Measurements from ENCODE around the gene NLRP9.

The NLRP9 gene

DNA sequence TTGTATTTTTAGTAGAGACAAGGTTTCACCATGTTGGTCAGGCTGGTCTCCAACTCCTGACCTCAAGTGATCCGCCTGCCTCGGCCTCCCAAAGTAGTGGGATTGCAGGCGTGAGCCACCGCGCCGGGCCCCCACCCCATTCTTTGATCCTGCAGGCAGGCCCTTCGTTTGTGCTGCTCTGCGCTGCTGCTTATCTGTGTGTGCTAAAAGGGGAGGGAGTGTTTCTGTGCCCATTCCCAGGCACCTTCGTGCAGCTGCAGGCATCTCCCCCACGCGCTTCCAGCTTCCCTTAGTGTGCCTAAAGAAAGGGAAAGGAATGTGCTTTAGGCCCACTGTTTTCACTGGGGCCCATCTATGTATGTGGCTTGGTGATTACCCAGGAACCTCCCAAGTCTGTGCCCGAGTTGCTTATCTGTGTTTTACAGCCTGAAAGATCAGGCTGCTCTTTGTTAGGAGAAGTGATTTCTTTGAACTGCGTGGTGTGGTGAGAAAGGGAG, 36.0 kb downstream of the NLRP9 start:
- no peak for DNase-seq

DNA sequence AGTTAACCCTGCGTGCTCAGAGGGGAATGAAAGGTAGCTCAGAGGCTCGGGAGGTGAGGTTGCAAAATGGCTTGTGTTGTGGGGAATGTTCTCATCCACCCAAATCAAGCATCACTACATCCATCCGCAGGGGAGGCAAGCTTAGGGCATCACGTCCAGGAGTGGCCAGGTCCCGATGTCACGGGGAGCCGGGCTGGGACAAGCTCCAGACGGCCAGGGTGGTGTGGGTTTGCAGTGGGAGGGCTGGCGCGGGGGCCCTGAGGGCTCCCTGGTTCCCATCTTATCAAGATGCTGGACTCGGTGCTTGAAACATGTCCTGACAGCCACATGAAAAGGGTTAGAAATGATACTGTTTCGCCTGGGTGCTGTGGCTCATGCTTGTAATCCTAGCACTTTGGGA, 37.4 kb downstream of the NLRP9 start:
- no peak for DNase-seq

DNA sequence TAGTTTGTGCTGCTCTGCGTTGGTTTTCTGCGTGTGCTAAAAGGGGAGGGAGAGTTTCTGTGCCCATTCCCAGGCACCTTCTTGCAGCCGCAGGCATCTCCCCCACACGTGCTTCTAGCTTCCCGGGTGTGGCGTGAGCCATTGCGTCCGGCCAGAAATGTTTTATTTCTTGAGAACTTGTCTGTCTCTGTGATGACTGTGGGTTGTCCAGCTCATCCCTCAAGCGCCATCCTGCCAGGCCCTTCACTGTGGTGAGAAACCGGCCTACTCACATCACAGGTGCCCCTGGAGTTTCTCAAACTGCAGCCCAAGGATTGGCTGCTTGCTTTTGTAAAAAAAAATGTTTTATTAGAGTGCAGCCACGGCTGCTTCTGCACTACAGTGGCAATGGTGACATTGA, 39.0 kb downstream of the NLRP9 start:
- DNase-seq: no peak

DNA sequence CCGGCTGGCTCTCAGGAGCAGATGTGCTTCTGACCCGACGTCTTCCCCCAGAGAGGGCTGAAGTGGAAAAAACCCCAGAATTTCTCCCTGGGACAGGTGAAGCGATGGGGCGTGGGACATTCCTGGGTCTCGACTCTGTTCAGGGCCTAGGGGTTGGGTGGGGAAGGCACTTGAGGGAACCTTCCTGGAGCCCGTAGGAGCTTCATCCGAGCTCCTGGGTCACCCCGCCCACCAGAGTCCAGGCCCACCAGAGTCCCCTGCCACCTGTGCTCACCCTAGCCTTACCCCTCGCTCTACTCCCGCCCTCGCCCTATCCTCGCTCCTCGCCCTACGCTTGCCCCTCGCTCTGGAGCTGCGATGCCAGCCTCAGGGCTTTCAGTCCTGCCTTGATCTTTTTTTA, 39.9 kb downstream of the NLRP9 start:
- no peak for DNase-seq

DNA sequence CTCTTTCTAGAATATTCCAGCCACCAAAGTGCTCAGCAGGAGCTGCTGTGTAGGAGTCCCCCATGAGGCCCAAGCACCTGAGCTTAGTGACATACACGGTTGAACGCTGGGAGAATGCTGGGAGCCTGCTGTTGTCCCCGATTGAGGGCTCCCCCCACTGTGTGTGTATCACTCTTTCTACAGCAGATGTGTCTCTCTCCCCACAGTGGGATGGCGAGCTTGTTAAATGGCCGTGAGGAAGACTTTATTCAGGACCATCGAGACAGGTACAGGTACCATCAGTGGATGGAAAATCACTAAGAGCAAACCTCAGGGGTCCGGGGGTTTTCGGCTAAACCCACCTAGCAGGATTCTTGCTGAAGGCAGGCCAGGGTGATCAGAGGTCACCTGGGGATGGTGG, 40.5 kb downstream of the NLRP9 start:
- no peak for DNase-seq

DNA sequence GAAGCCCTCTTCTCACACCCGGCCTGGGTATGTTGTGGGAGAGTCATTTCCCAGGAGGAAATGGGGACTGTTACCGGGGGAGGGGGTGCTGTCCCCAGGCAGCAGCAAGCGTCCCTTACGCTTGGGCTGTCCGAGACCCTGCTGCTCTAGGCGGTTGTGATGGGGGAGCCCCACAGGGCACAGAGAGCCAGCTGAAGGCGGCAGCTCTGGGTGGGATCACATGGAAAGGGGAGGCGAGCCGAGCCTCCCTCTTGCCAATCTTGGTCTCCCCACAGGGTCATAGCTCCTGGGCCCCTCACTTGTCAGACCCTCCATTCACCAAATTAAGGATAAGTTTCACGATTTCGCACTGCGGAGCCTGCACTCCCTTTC, 41.1 kb downstream of the NLRP9 start:
- no peak for DNase-seq

DNA sequence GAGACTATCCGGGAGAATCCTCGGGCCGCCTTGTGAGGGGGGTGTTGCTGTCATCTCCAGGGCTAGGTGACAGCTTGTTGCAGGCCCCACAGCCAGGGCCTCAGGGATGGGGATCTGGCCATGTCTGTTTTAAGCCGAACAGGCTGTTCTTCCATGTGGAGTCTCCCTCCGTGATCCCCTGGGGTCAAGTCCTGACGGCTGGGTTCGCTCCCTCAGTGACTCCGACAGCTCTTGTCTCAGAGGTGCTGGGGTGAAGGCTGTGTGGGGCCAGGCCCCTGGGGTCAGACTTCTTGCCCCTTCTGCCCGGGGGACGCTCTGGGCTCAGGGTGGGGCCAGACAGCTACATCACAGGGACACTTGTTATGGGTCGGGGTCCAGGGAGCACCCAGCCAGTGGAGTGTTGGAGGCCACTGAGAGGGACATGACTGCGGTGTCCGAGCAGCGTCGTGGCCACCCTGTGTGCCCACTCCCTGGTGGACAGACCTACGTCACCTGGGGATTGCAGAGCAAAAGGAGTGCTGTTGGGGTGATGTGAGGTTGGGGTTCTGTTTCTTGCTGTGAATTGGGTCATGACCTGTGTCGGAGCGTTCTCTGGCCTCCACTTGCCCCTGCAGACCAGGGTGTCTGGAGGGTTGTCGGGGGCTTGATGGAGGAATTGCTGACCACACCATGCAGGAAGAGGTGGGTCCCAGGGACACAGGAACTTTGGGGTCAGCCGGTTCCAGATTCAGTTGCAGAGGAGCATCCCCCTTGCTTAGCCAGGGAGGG, 41.7 kb downstream of the NLRP9 start:
- no peak for DNase-seq

DNA sequence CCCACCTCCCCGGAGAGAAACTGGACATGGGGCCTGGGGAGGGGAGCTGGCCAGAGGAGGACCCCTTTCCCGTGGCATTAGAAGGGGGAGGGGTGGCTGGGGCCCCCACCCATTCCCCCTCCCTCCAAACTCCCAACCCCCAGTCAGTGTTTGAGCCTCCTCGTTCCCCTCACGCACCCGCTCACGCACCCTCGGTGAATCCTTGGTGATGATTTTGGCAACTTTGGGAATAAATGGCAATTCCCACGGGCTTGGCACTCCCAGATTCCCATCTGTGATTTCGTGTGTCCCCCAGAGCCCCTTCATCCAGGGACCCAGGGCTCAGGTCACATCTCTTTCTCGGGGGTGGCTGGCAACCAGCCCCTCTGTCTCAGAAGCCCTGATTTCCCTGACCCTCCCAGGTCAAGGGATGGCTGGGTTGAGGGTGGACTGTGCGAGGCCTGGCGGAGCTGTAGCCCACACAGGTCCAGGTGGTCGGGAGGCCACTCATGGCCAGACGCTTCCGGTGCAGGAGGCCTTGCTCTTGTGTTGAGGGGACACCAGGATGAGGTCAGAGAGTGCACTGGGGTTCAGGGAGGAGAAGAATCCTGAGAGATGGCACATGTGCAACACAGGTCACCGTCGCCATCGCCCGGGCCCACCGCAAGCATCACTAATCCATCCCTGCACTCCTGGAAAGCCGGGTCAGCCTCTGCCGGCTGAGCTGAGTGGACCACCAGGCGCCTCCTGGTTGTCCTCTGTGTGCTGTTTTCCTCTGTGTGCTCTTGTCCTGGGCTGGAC, 42.5 kb downstream of the NLRP9 start:
- no peak for DNase-seq

DNA sequence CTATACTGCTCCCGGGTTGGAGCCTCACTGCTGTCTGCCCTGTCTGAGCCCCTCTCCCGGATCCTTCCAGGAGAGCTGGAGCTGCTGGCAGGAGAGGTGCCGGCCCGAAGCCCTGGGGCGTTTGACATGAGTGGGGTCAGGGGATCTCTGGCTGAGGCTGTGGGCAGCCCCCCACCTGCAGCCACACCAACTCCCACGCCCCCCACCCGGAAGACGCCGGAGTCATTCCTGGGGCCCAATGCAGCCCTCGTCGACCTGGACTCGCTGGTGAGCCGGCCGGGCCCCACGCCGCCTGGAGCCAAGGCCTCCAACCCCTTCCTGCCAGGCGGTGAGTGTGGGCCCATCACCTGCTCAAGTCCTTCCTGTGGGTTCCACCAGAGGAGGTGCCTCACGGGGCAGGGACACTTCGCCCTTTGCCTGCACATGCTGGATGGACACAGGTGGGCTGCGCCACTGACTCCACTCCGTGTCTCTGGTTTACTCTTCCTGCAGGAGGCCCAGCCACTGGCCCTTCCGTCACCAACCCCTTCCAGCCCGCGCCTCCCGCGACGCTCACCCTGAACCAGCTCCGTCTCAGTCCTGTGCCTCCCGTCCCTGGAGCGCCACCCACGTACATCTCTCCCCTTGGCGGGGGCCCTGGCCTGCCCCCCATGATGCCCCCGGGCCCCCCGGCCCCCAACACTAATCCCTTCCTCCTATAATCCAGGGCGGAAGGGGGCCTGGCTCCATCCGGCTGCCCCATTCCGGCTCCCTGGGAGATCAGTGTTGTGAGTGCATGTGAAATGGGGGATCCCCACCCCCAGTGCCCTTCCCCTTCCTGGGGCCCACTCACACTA, 43.3 kb downstream of the NLRP9 start:
- DNase-seq: no peak

DNA sequence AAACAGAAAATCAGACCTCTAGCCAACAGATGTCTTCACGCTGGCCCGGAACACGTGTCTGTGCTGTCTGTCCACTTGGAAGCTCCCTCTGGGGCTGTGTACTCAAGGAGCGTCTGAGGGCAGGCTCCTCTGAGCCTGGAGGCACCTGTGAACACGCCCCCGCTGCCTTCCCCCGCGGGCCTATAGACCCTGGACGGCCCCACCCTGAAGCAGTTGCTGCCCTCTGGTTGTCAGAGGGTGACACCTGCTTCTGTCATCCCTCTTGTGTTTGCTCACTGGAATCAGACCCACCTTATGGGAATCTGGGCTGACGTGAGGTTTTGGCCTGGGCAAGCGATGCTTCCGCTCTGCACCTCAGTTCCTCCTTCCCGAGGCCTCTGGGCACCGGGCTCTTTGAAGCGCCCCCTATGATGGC, 44.0 kb downstream of the NLRP9 start:
- DNase-seq: no peak

DNA sequence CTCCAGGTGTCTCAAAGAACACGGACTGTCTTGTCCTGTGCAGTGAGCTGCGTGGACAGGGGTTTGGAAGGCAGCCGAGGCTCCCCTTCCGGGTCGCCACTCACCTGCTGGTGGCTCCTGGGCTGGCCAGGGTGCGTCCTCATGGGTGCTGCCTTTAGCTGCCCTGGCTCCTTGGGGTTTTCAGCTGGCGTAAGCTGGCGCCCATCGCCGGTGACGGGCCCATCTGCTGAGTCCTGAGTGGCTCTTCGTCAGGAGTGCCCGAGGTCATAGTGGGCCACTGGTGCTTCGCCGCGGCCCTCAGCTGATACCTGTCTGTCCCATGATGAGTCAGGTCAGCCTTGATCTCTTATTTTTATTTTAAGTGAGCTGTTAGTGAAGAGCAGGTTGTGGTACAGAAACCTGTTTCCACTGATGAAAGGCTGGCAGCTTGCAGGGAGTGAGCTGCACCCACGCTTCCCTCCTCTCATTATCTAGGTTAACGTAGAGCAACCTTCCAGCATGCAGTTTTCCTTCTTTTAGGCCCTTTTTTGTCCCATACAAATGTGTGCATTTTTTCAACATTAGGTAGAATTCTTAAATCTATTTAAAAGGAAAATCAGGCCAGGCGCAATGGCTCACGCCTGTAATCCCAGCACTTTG, 44.7 kb downstream of the NLRP9 start:
- DNase-seq: no peak

DNA sequence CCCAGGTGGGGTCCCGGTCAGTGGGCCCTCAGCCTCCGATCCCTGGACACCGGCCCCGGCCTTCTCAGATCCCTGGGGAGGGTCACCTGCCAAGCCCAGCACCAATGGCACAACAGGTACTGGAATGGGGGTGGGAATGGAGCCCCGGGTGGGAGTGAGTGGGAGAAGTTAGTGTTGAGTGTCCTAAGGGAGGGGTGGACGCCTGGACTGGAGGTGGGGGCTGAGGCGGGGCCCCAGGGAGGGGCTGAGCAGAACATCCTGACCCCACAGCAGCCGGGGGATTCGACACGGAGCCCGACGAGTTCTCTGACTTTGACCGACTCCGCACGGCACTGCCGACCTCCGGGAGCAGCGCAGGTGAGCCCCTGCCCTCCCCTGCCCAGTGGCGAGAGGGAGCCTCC, 45.5 kb downstream of the NLRP9 start:
- no peak for DNase-seq

DNA sequence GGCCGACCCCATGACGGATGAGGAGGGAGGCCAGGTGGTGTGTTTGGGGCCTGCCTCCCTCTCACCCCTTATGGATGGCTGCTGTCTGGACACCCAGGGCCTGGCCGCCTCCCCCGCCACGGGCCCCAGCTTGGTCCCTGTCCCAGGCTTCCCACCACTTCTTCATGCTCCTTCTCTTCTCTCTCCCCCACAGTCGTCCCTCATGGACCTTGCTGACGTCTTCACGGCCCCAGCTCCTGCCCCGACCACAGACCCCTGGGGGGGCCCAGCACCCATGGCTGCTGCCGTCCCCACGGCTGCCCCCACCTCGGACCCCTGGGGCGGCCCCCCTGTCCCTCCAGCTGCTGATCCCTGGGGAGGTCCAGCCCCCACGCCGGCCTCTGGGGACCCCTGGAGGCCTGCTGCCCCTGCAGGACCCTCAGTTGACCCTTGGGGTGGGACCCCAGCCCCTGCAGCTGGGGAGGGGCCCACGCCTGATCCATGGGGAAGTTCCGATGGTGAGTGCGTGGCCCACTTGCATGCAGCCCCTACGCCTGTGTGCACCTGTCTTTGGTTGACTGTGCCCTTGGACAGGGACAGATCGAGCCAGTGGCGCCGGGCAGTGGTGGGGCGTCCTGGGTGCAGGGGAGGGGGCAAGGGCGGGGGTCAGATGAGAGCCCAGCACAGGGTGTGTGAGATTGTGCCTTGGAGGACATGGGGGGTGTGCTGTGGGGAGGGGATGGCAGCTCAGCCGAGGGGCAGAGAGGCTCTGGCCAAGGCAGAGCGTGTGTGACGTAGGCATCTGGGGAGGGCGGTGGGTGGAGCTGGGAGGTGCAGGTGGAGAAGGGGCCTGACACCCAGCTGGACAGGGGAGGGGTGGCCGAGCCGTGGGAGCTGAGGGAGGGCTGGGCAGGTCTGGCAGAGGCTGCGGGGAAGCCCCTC, 46.4 kb downstream of the NLRP9 start:
- no peak for DNase-seq

DNA sequence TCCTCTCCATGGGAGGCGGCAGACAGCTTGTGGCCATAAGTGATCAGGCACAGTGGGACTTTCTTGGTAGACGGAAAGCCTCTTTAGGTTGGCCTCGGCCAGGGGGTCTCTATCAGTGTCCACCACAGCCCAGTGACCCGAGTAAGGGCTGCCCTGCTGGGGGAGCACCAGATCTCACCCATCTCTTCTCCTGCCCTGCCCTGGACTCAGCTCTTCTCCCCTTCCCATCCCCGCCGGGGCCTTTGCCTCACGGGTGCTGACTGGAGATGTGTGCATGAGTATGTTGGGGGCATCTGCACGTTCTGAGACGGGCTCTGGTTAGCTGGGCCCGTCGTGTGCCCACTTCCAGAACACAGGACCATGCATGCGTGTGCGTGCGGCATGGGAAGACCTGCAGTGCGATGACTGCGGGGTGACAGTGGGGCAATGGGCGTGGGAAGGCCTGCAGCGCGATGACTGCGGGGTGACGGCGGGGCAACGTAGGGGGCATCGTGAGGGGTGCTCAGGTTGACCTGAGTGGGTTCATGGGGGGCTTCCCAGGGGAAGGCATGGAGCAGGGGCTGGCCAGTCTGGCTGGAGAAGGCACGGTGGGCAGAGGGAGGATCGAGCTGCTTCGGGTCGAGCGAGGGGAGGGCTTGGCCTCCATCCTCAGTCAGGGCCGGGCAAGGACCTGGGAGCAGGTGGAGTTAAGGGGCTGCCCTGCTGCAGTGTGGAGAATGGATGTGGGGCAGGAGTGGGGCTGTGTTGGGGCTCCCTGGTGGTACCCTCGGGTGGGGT, 47.2 kb downstream of the NLRP9 start:
- no peak for DNase-seq

DNA sequence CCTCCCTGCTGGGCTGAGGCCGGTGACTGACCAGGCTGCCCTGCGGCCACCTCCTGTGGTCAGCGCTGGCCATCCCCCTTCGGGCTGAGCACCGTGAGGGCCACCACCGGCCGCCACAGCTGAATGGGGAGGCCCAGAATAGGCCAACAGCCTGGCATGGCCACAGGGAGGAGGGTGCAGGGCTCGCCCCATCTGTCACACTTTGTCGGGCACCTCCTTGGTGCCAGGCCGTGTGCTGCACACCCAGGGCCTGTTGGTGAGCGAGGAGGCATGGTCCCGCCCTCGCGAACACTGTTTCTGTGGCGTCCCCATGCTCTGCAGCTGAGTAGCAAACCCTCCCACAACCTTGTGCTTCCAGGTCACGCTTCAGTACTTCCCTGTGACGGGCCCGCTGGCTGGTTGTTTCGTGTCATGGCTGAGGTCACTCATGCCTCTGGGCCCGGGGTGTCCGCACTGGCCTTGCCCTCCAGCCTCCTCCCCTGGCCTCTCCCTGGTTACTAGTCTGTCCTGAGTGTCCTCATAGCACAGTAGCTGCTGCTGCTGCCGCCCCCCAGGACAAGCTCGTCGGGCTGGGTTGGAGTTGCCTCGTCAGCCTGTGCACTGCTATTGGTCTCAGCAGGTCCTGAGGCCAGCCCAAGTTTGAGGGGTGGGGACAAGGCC, 48.0 kb downstream of the NLRP9 start:
- DNase-seq: no peak

DNA sequence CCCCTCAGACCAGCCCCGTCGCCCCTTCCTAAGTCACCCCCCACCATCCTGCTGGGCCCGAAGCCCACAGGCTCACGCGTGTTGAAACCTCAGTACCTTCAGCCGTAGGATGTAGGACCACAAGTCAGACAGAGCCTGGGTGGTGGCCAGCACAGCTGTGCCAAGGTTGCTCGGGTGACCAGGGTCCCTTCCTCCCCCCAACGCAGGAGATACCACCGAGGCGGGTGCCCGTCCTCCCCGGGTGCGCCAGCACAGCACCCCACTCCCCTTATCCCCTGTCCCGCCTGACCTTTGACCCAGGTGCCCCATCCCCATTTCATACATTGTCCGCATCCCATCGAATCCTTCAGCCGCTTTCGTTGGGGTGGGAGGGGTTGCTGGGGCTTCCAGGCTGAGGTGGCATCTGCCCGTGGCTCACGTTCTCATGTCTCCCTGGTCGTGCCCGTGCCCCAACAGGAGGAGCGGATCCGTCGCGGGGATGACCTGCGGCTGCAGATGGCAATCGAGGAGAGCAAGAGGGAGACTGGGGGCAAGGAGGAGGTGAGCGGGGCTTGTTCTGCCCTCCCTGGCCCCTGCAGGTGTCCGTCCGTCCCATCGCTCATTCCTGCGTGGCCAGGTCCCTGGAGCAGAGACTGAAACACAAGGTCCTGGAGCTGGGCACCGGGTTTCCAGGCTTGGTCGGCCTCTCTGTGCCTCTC, 48.6 kb downstream of the NLRP9 start:
- no peak for DNase-seq

DNA sequence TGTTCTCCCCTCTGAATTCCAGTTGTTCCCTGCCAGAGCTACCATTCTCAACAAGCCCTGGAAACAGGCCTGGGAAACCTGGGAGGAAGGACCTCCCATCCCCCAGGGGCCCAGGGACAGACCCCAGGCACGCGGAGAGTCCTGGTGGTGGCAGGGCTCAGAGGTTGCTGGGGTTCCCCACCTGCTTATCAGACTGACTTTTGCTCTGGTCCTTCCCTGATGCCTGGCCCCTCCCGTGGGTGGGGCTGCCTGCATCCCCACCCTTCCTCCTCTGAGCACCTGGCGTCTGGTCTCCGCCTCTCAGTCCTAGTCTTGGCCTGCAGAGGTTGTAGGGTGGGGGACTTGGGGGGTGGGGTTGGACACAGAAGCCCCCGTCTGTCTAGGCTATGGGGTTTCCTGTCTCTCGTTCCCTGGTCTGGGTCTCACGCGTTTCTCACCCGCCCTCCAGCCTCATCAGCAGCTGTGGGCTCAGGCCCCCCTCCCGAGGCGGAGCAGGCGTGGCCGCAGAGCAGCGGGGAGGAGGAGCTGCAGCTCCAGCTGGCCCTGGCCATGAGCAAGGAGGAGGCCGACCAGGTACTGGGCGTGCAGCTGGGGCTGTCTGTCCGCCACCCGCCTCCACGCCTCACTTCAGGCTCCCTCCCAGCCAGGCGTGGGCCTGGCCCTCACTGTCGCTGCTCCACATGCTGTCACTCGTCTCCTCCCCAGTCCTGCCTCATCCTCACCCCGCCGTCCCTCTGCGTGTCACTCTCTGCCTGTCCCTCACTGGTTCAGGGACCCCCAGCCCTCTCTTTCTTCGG, 49.6 kb downstream of the NLRP9 start:
- no peak for DNase-seq

DNA sequence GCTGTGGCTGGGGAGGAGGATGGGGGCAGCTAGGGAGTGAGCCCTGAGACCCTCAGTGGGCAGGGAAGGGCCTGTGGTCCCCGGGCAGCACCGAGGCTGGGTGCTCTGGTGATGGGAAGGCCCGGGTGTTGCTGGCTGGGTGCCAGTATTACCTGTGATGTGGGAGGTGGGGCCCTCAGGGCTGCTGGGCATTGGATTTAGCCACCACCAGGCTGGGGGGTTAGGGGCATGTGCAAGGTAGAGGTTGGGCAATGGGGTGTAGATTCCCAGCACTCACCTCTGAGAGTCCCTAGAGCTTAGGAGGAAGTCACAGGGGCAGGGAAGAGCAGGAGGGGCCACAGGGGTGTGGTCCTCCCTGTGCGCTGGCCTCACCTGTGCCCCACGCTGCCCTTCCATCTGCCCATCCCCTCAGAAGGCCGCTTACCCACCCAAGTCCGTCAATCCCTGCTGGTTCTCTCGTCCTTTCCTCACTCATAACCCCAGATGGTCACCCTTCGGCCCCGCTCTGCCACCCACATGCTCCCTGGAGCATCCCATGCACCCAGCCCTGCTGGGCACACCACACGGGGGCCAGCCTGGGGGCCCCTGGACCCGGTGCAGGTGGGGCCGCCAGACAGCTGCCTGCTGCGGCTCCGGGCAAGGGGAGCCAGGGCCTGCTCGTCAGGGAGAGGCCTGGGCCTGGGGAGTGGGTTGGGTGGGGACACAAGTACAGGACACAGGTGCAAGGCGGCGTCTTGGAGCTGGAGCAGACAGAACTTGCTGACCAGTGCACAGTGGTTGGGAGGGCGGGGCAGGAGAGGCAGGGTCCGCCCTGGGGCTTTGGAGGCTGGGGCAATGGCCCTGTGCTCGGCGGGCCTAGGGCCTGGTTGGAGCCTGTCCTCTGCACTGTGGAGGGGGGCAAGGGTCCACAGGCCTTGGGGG, 50.7 kb downstream of the NLRP9 start:
- no peak for DNase-seq

Data from NCI-H1417 treated with DMSO at 0.1 percent for 48 hours (cell line).